ENCODE measurements around the gene ASIC2. TPM values are rescaled to one million over a fixed set of nuclear protein-coding genes. Genes with fewer than 3 reads are reported as not detected.

The ASIC2 gene
- total and polyA plus RNA-seq, 2 donors (not counting 1 experiment from before 2014, with no cell fraction given): not detected

- DNase-seq: no peak
- Histone ChIP-seq H3K9me3 (ENCODE audit: control extremely low read depth in 1 of 3, control insufficient read depth in 2 of 3, insufficient read depth in 1 of 3, low read length in 2 of 3) (peaks cover 0 to 2% (median 0%) of the 10 kb centered on the region in 3 donors), H3K27me3 (replicated peaks in 1 of 4; ENCODE audit: control extremely low read depth in 1 of 4, control insufficient read depth in 3 of 4, insufficient read depth in 4 of 4, low read length in 3 of 4) (no peaks in the 10 kb centered on the region), H3K27ac (ENCODE audit: low read length in 2 of 2) (no peak overlapping the region), H3K4me1 (ENCODE audit: control insufficient read depth in 2 of 2, insufficient read depth in 2 of 2, low read length in 2 of 2) (no peaks in the 10 kb centered on the region), H2AFZ (ENCODE audit: insufficient read depth, low read depth, low read length, poor library complexity, severe bottlenecking) (no peak overlapping the region), H3K36me3 (replicated peaks in 1 of 2; ENCODE audit: control extremely low read depth in 1 of 2, control insufficient read depth in 1 of 2, extremely low read depth in 1 of 2, insufficient read depth in 2 of 2, low read length in 1 of 2) (no peaks in the 10 kb centered on the region), H3K79me2 (ENCODE audit: control insufficient read depth, insufficient read depth, low read length) (no peaks in the 10 kb centered on the region), H4K20me1 (ENCODE audit: control insufficient read depth, insufficient read depth, low read length, poor library complexity, severe bottlenecking) (no peaks in the 10 kb centered on the region), H3K4me3 (ENCODE audit: control extremely low read depth in 1 of 5, extremely low read depth in 1 of 5, insufficient read depth in 1 of 5, low read depth in 2 of 5, low read length in 4 of 5) (no peak overlapping the region), H3K9ac (ENCODE audit: low read length) (no peak overlapping the region), H3K4me2 (replicated peaks; ENCODE audit: low read depth, low read length, poor library complexity, severe bottlenecking) (no peak overlapping the region)
- ChIA-PET CTCF (no interaction called here), POLR2A (no interaction called here)
- no peaks in the 10 kb centered on the region for H3K4me1 Mint-ChIP-seq
- no peak for ATAC-seq (ENCODE audit: low read depth)
- H3K4me3 Mint-ChIP-seq: no peak overlapping the region
- intact Hi-C loops (cut with micrococcal nuclease): no loop called here
- H3K27me3 Mint-ChIP-seq: peaks cover 15% of the 10 kb centered on the region
- WGBS (ENCODE audit: insufficient coverage): 97% methylated on average over 5 of the region's 5 CpGs
- no peak for TF ChIP-seq CTCF (IDR thresholded peaks at IDR 0.05)
- no peak for TF ChIP-seq EZH2 (IDR thresholded peaks at IDR 0.05; ENCODE audit: borderline replicate concordance, insufficient read depth, low read depth, low read length, poor library complexity, severe bottlenecking)
- H3K27ac Mint-ChIP-seq: no peak overlapping the region
- H3K9me3 Mint-ChIP-seq (ENCODE audit: insufficient read depth): peaks cover 2% of the 10 kb centered on the region
Measured at GRCh38 chr17:33267851-33268548, 25.1 kb downstream of the ASIC2 start.

GRCh38 chr17:33267271-33267790 lies 25.8 kb downstream of the ASIC2 start:
- no peak overlapping the region for H2AFZ ChIP-seq (ENCODE audit: insufficient read depth, low read depth, low read length, poor library complexity, severe bottlenecking)
- no peaks in the 10 kb centered on the region for H3K36me3 ChIP-seq (replicated peaks in 1 of 2; ENCODE audit: control extremely low read depth in 1 of 2, control insufficient read depth in 1 of 2, extremely low read depth in 1 of 2, insufficient read depth in 2 of 2, low read length in 1 of 2)
- H3K4me1 ChIP-seq (ENCODE audit: control insufficient read depth in 2 of 2, insufficient read depth in 2 of 2, low read length in 2 of 2): no peaks in the 10 kb centered on the region
- no peaks in the 10 kb centered on the region for H3K79me2 ChIP-seq (ENCODE audit: control insufficient read depth, insufficient read depth, low read length)
- no peak for ATAC-seq (ENCODE audit: low read depth)
- Mint-ChIP-seq H3K27ac (no peak overlapping the region), H3K4me3 (no peak overlapping the region), H3K27me3 (peaks cover 19% of the 10 kb centered on the region), H3K4me1 (no peaks in the 10 kb centered on the region), H3K9me3 (ENCODE audit: insufficient read depth) (peaks cover 2% of the 10 kb centered on the region)
- H3K27ac ChIP-seq (ENCODE audit: low read length in 2 of 2): no peak overlapping the region
- WGBS (ENCODE audit: insufficient coverage): 78% methylated on average over 4 of the region's 6 CpGs
- ChIA-PET CTCF (no interaction called here), POLR2A (no interaction called here)
- peaks cover 0 to 2% (median 0%) of the 10 kb centered on the region in 3 donors for H3K9me3 ChIP-seq (ENCODE audit: control extremely low read depth in 1 of 3, control insufficient read depth in 2 of 3, insufficient read depth in 1 of 3, low read length in 2 of 3)
- no peak for DNase-seq
- H3K27me3 ChIP-seq (replicated peaks in 1 of 4; ENCODE audit: control extremely low read depth in 1 of 4, control insufficient read depth in 3 of 4, insufficient read depth in 4 of 4, low read length in 3 of 4): no peaks in the 10 kb centered on the region
- no peak for TF ChIP-seq CTCF (IDR thresholded peaks at IDR 0.05)
- TF ChIP-seq EZH2 (IDR thresholded peaks at IDR 0.05; ENCODE audit: borderline replicate concordance, insufficient read depth, low read depth, low read length, poor library complexity, severe bottlenecking): no peak
- no peak overlapping the region for H3K4me2 ChIP-seq (replicated peaks; ENCODE audit: low read depth, low read length, poor library complexity, severe bottlenecking)
- intact Hi-C loops (cut with micrococcal nuclease): no loop called here
- no peak overlapping the region for H3K4me3 ChIP-seq (ENCODE audit: control extremely low read depth in 1 of 5, extremely low read depth in 1 of 5, insufficient read depth in 1 of 5, low read depth in 2 of 5, low read length in 4 of 5)
- H4K20me1 ChIP-seq (ENCODE audit: control insufficient read depth, insufficient read depth, low read length, poor library complexity, severe bottlenecking): no peaks in the 10 kb centered on the region
- no peak overlapping the region for H3K9ac ChIP-seq (ENCODE audit: low read length)
